HFF-Myc (cell line): ENCODE results near the gene SIDT1.

Source experiments
- DNase-seq: peaks from one replicate; pipeline ENCODE4 v3.0.0-alpha.2; 2011; ENCODE audit warnings: low read depth; ENCODE audit errors: extremely low read depth
- H3K4me3 ChIP-seq: replicated peaks from 2 replicates; pipeline ENCODE4 v1.5.1; 2011; ENCODE audit warnings: low read depth, mild to moderate bottlenecking, control low read depth, low read length
- CTCF ChIP-seq: IDR thresholded peaks from 2 replicates; pipeline ENCODE4 v1.5.1; 2012; ENCODE audit warnings: mild to moderate bottlenecking, low read depth, low read length, control low read depth; ENCODE audit errors: missing control alignments

Gene SIDT1

GRCh38 chr3:113536627-113537101, 4.3 kb downstream of the SIDT1 start:
- no peak for DNase-seq
- TF ChIP-seq CTCF, result no peak
- H3K4me3 ChIP-seq, result no peak overlapping the region

- H3K4me3 ChIP-seq, result no peak overlapping the region
These were observed 4.8 kb downstream of the SIDT1 start for GRCh38 chr3:113537155-113537554.

GRCh38 chr3:113541519-113541918, 9.2 kb downstream of the SIDT1 start:
- no peak for TF ChIP-seq CTCF
- no peak for DNase-seq
- no peak overlapping the region for H3K4me3 ChIP-seq

More at GRCh38 chr3:113537155-113537554, 4.8 kb downstream of the SIDT1 start:
- DNase-seq, result no peak
- no peak for TF ChIP-seq CTCF

- H3K4me3 ChIP-seq, result no peak overlapping the region
These were observed 13.2 kb downstream of the SIDT1 start for GRCh38 chr3:113545594-113545993.

DNA sequence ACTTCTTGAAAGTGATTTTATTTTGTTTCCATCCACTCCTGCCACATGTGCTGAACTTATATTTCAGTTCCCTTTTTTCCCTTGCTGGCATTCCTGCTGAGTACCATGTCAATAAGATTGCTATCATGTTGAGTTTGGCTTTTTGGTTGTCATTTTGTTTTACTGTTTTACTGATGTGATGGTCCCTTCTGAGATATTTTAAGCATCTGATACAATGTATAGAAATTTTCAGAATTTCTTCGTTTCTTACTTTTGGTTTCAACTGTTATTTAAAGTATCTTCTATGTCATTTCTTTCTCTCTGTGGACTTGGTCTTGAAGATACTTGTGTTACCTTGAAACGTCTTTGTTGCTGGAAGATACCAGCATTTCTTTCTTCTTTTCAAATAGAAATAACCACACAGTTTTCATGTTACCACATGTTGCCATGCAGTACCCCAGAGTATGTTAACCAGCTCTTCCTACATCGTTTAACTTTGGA, 14.1 kb downstream of the SIDT1 start:
- no peak for TF ChIP-seq CTCF
- DNase-seq, result no peak
- no peak overlapping the region for H3K4me3 ChIP-seq

More at GRCh38 chr3:113545594-113545993, 13.2 kb downstream of the SIDT1 start:
- TF ChIP-seq CTCF, result no peak
- DNase-seq, result no peak

DNA sequence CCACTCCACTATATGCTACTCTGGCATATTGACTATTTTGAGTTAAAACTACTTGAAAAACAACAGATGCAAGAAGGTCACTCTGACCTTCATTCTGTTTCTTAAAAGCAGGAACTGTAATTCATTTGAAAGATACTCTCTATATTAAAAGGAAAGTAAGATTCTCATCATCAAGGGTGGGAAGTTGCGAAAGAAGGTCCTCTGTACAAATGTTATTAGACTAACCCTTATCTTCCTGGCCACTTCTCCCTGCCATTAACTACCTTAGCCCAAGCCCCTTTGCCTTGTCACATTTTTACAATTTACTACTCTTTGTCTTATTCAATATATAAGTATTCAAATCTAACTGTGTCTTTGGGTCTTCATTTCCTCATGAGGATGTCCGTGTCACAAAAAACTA, 16.1 kb downstream of the SIDT1 start:
- H3K4me3 ChIP-seq, result no peak overlapping the region
- no peak for DNase-seq
- TF ChIP-seq CTCF, result no peak

- TF ChIP-seq CTCF, result no peak
- DNase-seq, result no peak
- no peak overlapping the region for H3K4me3 ChIP-seq
These were observed 19.5 kb downstream of the SIDT1 start for GRCh38 chr3:113551820-113552219.
